Upper lobe of left lung (tissue), 4 donors: ENCODE measurements around the gene FLNB.

Experiments
- CTCF ChIP-seq, 6 experiments: fragments of 450-650 bp in 4 of 6; fragments of 200-600 bp in 2 of 6; sonication (generic) in 2 of 6; IDR thresholded peaks; one replicate each; pipeline ENCODE4 v1.5.1; 2016 to 2019; ENCODE audit warnings: antibody characterized with exemption in 6 of 6
- EP300 ChIP-seq, 4 donors: sonication (generic); formaldehyde crosslinking; IDR thresholded peaks; one replicate each; pipeline ENCODE4 v1.5.1; 2017; ENCODE audit warnings: antibody characterized with exemption in 4 of 4, control low read depth in 2 of 4
- POLR2A ChIP-seq, 4 donors: fragments of 450-650 bp; IDR thresholded peaks; one replicate each; pipeline ENCODE4 v1.5.1; 2016 to 2017; ENCODE audit warnings: antibody characterized with exemption in 4 of 4, mild to moderate bottlenecking in 2 of 4
- POLR2AphosphoS5 ChIP-seq, 2 donors: sonication (generic); formaldehyde crosslinking; IDR thresholded peaks; one replicate each; pipeline ENCODE4 v1.5.1; 2017; ENCODE audit warnings: antibody characterized with exemption in 2 of 2

- TF ChIP-seq CTCF (IDR thresholded peaks at IDR 0.05): no peak
- TF ChIP-seq POLR2AphosphoS5 (IDR thresholded peaks at IDR 0.05): no peak
- TF ChIP-seq POLR2A (IDR thresholded peaks at IDR 0.05): no peak
- TF ChIP-seq EP300 (IDR thresholded peaks at IDR 0.05): no peak
Observed at GRCh38 chr3:58072763-58073130, 64.5 kb downstream of the FLNB start.
